Activated CD8-positive, alpha-beta memory T cell treated with anti-CD3 and anti-CD28 coated beads, Interleukin-2, amount 50 U/mL, for 1 hour (primary cell): ENCODE data around the gene TRIM44.

Source experiments
- DNase-seq: peaks from one replicate; pipeline ENCODE4 v3.0.0-alpha.2; 2020; ENCODE audit errors: extremely low read depth

TRIM44 gene

DNA sequence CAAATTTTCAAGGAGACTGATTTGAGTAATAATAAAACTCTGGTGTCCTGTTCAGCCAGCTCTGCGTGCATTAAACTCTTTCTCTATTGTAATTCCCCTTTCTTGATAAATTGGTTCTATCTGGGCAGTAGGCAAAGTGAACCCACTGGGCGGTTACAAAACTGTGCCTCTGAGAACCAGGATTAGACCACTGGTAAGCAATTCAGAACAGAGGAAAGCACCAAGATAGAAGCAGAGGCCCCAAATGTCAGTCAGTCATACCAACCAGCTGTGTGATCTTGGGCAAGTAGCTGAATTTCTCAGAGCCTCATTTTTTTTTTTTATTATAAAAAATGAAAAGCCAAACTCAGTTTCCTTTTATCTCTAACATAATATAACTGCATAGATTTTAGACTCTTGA, 54.9 kb downstream of the TRIM44 start:
- no peak for DNase-seq

- DNase-seq, result no peak
Observed at GRCh38 chr11:35721651-35722282, 59.2 kb downstream of the TRIM44 start.

- no peak for DNase-seq
Observed at GRCh38 chr11:35722641-35723040, 60.1 kb downstream of the TRIM44 start.

DNA sequence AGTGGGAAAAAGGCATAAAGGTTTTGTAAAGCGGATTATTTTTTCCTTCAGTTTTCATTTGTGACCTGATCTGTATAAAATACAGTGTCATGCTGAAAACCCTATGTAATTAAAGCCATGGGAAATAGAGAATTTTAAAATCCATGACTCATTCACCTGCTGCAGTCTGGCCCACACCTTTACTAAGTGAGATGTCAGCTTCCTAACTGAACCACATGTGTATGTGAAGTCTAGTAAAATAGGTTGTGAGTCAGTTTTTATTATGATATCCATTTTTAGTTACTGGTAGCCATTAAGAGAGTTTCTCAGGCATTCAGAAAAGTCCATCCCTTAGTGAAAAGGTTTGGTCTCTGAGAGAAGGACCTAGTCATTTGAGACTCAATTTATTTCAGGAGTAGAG, 60.9 kb downstream of the TRIM44 start:
- DNase-seq, result no peak

GRCh38 chr11:35723913-35724312, 61.3 kb downstream of the TRIM44 start:
- DNase-seq, result no peak

DNA sequence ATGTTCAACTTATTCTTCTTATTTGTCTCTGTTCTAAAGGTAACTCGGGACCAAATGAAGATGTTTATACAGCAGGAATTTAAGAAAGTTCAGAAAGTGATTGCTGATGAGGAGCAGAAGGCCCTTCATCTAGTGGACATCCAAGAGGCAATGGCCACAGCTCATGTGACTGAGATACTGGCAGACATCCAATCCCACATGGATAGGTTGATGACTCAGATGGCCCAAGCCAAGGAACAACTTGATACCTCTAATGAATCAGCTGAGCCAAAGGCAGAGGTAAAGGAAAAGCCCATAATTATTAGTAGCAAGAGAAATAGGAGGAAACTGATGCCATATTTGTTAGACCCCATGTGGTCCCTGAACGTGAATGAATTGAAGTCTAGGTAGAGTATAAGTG, 63.3 kb downstream of the TRIM44 start:
- no peak for DNase-seq

DNA sequence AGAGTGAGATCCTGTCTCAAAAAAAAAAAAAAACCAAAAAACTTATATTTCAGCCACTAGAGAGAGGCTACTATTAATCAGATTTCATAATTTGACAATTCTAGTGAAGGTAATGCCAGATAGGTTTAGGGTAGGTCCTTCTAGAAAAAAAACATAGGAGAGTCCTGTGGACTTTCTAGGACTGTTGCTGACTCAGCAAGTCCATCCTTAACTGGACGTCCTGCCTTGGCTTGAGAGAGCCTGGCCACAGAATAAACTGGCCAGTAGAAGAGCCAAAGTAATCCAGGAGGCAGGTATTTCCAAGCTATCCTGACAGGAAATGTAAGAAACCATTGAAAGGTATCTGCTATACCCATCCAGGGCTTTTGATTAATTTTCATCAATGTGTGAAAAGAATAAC, 64.6 kb downstream of the TRIM44 start:
- DNase-seq, result no peak

DNA sequence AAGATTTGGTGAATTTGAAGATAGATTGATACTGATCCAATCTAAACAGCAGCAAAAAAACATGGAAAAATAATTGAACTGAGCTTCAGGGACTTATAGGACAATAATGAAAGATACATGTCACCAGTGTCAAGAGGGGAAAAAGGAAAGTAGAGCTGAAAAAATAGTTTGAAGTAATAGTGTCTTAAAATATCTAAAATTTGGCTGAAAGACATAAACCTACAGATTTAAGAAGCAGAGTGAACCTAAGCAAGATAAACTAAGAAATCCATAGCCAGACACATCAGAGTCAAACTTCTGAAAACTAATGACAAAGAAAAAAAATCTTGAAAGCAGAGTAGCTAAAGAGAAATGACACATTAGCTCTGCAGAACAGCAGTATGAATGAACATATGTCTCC, 67.7 kb downstream of the TRIM44 start:
- no peak for DNase-seq

DNA sequence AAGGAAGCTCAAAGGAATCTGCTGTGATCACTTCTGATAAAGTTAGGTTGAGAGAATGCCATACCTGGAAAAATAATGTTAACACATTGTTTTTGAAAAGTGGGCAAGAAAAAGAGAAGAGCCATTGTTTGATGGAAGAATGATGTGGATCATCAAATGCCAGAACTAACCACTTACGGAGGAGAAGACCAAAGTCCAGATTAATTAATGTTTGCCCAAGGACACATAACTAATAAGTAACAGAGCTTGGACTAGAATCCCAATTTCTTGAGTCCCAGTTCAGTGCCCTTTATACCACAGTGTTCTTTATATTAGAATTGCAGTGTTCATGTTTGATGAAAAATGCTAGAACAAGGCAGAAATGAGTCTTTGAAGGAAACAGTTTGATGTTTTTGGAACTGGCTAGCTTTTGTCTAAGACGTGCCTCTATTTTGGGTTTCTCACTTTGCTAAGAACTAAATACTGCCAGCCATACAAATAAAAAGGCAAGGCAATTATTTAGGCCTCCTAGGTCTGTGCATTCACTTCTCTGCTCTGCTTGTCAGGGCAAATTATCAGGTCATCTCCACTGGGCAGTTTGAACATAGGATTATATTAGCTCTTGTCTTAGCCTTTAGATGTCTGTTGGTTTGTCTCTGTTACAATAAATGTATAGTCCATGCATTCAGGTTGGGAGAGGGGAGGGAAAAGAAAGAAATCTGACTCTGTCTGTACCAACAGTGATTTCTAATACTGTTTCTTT, 72.3 kb downstream of the TRIM44 start:
- no peak for DNase-seq

GRCh38 chr11:35735411-35735810, 72.8 kb downstream of the TRIM44 start:
- no peak for DNase-seq

DNA sequence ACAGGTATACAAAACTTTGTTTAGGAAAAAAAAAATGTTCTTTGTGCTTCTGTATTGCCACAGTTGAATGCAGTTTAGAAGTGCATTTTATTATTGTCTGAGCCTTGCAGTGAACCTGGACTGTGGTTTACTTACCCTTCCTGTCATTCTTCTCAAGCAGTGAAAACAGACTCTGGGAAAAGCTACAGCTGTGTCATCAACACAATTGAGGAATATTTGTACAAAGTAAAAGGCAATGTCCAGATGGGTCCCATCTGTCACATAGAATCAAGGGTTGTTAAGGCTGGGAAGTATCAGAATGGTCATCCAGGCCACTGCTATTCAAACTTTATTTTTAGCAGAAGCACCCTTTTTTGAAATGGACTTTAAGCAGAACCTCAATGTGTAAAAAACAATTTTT, 73.3 kb downstream of the TRIM44 start:
- DNase-seq, result no peak

GRCh38 chr11:35736952-35737351, 74.4 kb downstream of the TRIM44 start:
- no peak for DNase-seq

DNA sequence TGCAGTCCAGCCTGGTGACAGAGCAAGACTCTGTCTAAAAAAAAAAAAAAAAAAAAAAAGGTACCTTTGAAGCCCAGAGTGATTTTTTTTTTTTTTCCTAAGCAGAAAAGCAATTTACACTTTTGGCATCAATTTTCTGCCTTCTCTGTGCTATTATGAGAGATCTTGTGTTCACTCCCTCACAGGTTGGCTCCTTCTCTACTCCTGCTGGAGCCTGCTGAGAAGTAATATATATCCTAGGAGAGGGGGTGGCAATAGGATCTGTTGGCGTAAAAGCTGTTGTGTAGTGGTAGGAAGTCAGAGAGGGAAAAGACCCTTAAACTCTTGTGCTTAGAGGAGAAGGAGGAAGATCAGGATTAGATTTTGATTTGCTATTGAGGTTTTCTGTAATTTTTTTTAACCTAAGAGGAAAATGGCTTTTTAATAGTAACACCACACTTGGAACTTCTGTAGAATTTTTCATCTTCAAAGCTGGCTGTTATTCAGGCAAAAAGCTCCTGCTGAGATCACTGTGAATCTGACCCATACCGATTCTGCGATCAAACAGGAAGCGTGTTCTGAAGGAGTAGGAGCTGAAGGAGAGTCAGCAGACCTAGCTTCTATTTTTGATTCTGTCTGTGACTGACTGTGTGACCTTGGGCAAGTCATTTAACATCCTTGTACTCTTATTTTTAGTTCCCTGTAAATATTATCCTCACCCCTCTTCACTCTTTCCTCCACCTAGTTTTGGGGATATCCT, 77.7 kb downstream of the TRIM44 start:
- no peak for DNase-seq

- no peak for DNase-seq
Observed at GRCh38 chr11:35742707-35743454, 80.3 kb downstream of the TRIM44 start.

- no peak for DNase-seq
Observed at GRCh38 chr11:35746356-35747153, 84.0 kb downstream of the TRIM44 start.

DNA sequence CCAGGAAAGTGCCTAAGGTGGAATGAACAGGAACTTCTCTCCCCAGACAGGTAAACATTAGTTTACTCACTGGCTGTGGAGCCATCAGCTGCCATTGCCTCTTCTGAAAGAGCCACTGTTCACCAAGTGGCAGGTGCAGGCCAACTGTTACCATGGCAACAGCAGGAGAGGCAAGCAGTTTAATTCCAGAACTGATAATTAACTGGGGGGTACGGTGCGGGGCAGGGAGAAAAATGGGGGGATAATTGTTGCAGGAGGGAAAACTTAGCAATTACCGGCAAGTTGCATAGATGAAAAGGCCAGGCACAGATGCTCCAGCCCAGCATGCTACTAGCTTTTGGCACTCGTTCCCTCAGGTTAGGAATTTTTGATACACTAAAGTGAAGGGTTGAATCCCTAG, 85.1 kb downstream of the TRIM44 start:
- no peak for DNase-seq

DNA sequence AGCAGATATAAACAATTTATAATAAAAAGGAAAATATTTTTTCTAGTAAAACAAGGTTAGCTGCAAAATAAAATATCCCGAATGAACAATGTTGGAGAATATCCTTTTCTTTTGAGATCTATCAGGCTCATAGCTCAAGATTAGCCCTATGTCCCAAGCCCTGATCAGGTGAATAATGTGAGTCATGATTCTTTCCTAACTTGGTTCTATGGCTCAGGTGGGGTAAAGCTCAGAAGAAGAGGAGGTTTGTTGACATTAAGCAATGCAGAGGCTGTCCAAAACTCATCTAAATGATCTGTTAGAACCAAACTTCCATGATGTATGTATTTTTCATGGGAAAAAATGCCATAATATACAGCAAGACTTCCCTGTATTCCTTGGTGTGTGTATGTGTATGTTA, 86.1 kb downstream of the TRIM44 start:
- DNase-seq, result no peak

GRCh38 chr11:35750315-35750714, 87.7 kb downstream of the TRIM44 start:
- no peak for DNase-seq

- DNase-seq, result no peak
Observed at GRCh38 chr11:35750981-35751663, 88.5 kb downstream of the TRIM44 start.

GRCh38 chr11:35751664-35752061, 89.1 kb downstream of the TRIM44 start:
- DNase-seq, result no peak

DNA sequence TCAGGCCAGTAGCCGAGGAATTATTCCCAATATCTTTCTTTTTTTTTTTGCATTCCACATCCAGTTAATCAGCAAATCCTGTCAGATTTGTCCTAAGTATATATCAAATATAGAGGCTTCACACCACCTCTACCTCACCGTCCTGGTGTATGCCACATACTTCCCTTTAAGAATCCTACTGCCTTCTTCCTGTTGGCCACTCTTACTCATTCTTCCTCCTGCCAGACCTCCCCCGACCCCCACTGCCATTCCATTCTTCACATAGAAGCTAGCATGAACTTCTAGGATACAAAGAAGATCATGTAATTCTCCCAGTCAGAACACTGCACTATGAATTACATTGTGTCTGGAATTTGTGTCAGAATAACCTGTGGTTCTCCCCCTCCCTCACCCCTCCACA, 89.5 kb downstream of the TRIM44 start:
- DNase-seq, result no peak
